Aorta (tissue), 5 donors: ENCODE measurements around the gene THAP7. TPM values are rescaled to one million over a fixed set of nuclear protein-coding genes. Genes with fewer than 3 reads are reported as not detected.
"Not testable (repeated sequence)": the region's sequence is repeated elsewhere in the genome, so short reads cannot be mapped to it uniquely, and the experiment has no call there.

Experiments used
- ATAC-seq: fragments of 200-7000 bp; cut with Tn5 transposase; one replicate; pipeline ENCODE4 v1.9.1; 2022; ENCODE audit warnings: moderate library complexity; ENCODE audit not compliant: low FRiP score
- DNase-seq, 2 donors: peaks; one replicate each; pipeline ENCODE4 v3.0.0-alpha.2; 2020
- H3K27ac ChIP-seq, 2 donors: one replicate each; pipeline ENCODE4 v1.5.1; 2013; ENCODE audit warnings: low read length in 2 of 2, mild to moderate bottlenecking in 2 of 2, moderate library complexity in 2 of 2, control low read depth in 1 of 2, inconsistent platforms in 1 of 2, low read depth in 1 of 2
- H3K27me3 ChIP-seq, 2 donors: one replicate each; pipeline ENCODE4 v1.6.1; 2013; ENCODE audit warnings: control low read depth in 1 of 2, low read length in 1 of 2, mild to moderate bottlenecking in 1 of 2, moderate library complexity in 1 of 2; ENCODE audit not compliant: insufficient read depth in 2 of 2, control insufficient read depth in 1 of 2
- H3K36me3 ChIP-seq, 2 donors: one replicate each; pipeline ENCODE4 v1.6.1; 2013; ENCODE audit warnings: control low read depth in 1 of 2, low read length in 1 of 2, mild to moderate bottlenecking in 1 of 2; ENCODE audit not compliant: insufficient read depth in 2 of 2, control insufficient read depth in 1 of 2
- H3K4me1 ChIP-seq, 2 donors: one replicate each; pipeline ENCODE4 v1.6.1; 2013; ENCODE audit warnings: low read length in 2 of 2, control low read depth in 1 of 2, mild to moderate bottlenecking in 1 of 2, moderate library complexity in 1 of 2; ENCODE audit not compliant: insufficient read depth in 2 of 2, control insufficient read depth in 1 of 2
- H3K4me3 ChIP-seq, 2 donors: one replicate each; pipeline ENCODE4 v1.5.1; 2013; ENCODE audit warnings: low read length in 2 of 2, control low read depth in 1 of 2, mild to moderate bottlenecking in 1 of 2
- H3K9me3 ChIP-seq: one replicate; pipeline ENCODE4 v1.6.1; 2013; ENCODE audit warnings: mild to moderate bottlenecking, low read length; ENCODE audit not compliant: control insufficient read depth
- WGBS, 2 donors: extraction: QIAGEN DNeasy Blood & Tissue Kit; methylation state at CpG; one replicate each; pipeline ENCODE4 v1.1.7; 2013; 5-methylcytosine and 5-hydroxymethylcytosine counted together
- intact Hi-C, 2 donors: fragments of 100-400 bp; cut with DNase I; formaldehyde crosslinking; loops; one replicate each; pipeline versions ENCODE4 v1.14.2 to v1.15.0; 2022
- polyA plus RNA-seq, 2 donors: library from polyadenylated mRNA; stranded (reverse); fragments of 200-250 nt; gene quantifications; one replicate each; pipeline ENCODE4 v1.2.3, GENCODE V29; 2013
- total RNA-seq, 2 donors: library from RNA; stranded (reverse); fragmentation: NEBNext Ultra II Directional; extraction: Animal tissue kit (Norgen Biotek cat#: 25700); gene quantifications; one replicate each; pipeline ENCODE4 v1.2.1, GENCODE V29; 2021
- donor health status: healthy with polysubstance abuse.
- donor health status: Bipolar disorder and iron deficiency.
- donor health status: DM: no; HTN: no; CAD: no.
- donor health status: DM: no; HTN: no; CAD: no.
- donor health status: DM: yes; HTN: yes; CAD: no.

Gene THAP7
- total and polyA plus RNA-seq, 4 donors: 16.4 to 69.0 (median 18.9) TPM

- H3K9me3 ChIP-seq: no peaks in the 10 kb centered on the region
- intact Hi-C loops: no loop called here
- peak; percentile 77 to 87 for DNase-seq
- H3K4me1 ChIP-seq: no peaks in the 10 kb centered on the region
- WGBS, 2 donors: 1 to 2% methylated on average over 15 of the region's 15 CpGs
- no peak overlapping the region for H3K27ac ChIP-seq
- H3K36me3 ChIP-seq: no peaks in the 10 kb centered on the region
- ATAC-seq: peak; percentile 33
- no peaks in the 10 kb centered on the region for H3K27me3 ChIP-seq
- peak overlapping the region in 1 of 2 donors; percentile 3 for H3K4me3 ChIP-seq
Observed at GRCh38 chr22:21044931-21045584, 43.1 kb upstream of the THAP7 start.

GRCh38 chr22:21043860-21044535 lies 42.1 kb upstream of the THAP7 start:
- ATAC-seq (no peak), DNase-seq (peak in 1 of 2 donors; percentile 38)
- Histone ChIP-seq H3K9me3 (no peaks in the 10 kb centered on the region), H3K27me3 (no peaks in the 10 kb centered on the region), H3K4me1 (no peaks in the 10 kb centered on the region), H3K27ac (no peak overlapping the region), H3K4me3 (no peak overlapping the region), H3K36me3 (no peaks in the 10 kb centered on the region)
- intact Hi-C loops: no loop called here
- WGBS, 2 donors: 85 to 86% methylated on average over 15 of the region's 15 CpGs

GRCh38 chr22:21042978-21043859 lies 41.3 kb upstream of the THAP7 start:
- H3K27me3 ChIP-seq: no peaks in the 10 kb centered on the region
- H3K27ac ChIP-seq: no peak overlapping the region
- no peak for ATAC-seq
- H3K9me3 ChIP-seq: no peaks in the 10 kb centered on the region
- 93 to 94% methylated on average over 4 to 6 of the region's 6 CpGs for WGBS, 2 donors
- H3K4me3 ChIP-seq: no peak overlapping the region
- no peaks in the 10 kb centered on the region for H3K4me1 ChIP-seq
- H3K36me3 ChIP-seq: no peaks in the 10 kb centered on the region
- intact Hi-C loops: no loop called here
- DNase-seq: peak in 1 of 2 donors; percentile 26

DNA sequence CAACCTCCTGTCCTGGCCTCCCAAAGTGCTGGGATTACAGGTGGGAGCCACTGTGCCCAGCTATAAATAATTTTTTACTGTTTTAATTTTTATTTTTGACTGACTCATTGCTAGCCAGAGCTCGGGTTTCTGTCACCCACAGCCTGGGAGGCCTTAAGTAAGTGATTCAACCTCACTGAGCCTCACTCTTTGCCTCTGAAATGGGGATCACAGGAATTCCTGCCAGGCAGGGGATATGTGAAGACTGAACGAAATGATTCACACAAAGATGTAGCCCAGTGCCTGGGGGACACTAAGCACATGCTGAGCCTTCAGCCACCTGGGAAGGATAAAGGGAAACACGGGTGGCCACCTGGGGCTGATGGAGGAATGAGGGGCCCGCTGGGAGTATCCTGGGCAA lies 40.0 kb upstream of the THAP7 start:
- H3K27ac ChIP-seq: no peak overlapping the region
- no peaks in the 10 kb centered on the region for H3K27me3 ChIP-seq
- intact Hi-C loops: no loop called here
- WGBS, 2 donors: 89 to 95% methylated on average over 4 of the region's 4 CpGs
- no peak for ATAC-seq
- H3K9me3 ChIP-seq: no peaks in the 10 kb centered on the region
- no peaks in the 10 kb centered on the region for H3K4me1 ChIP-seq
- no peak overlapping the region for H3K4me3 ChIP-seq
- DNase-seq: no peak
- no peaks in the 10 kb centered on the region for H3K36me3 ChIP-seq

GRCh38 chr22:21039158-21039557 lies 37.2 kb upstream of the THAP7 start:
- H3K4me1 ChIP-seq, intact Hi-C loops, H3K27ac ChIP-seq, ATAC-seq, H3K27me3 ChIP-seq, H3K9me3 ChIP-seq, H3K4me3 ChIP-seq, H3K36me3 ChIP-seq: not testable (repeated sequence)
- peak in 1 of 2 donors; percentile 9 for DNase-seq
- WGBS, 2 donors: 88 to 94% methylated on average over 5 of the region's 5 CpGs

- H3K36me3 ChIP-seq: no peaks in the 10 kb centered on the region
- no peaks in the 10 kb centered on the region for H3K9me3 ChIP-seq
- no peak overlapping the region for H3K4me3 ChIP-seq
- DNase-seq (no peak), ATAC-seq (peak; percentile 50)
- no peak overlapping the region for H3K27ac ChIP-seq
- 22 to 29% methylated on average over 2 of the region's 2 CpGs for WGBS, 2 donors
- H3K27me3 ChIP-seq: no peaks in the 10 kb centered on the region
- no peaks in the 10 kb centered on the region for H3K4me1 ChIP-seq
- intact Hi-C loops: no loop called here
Observed at GRCh38 chr22:21038405-21038804, 36.5 kb upstream of the THAP7 start.

- H3K27ac ChIP-seq: no peak overlapping the region
- no peaks in the 10 kb centered on the region for H3K9me3 ChIP-seq
- 76 to 85% methylated on average over 3 of the region's 3 CpGs for WGBS, 2 donors
- no peak overlapping the region for H3K4me3 ChIP-seq
- H3K36me3 ChIP-seq: no peaks in the 10 kb centered on the region
- intact Hi-C loops: no loop called here
- ATAC-seq: no peak
- DNase-seq: no peak
- H3K27me3 ChIP-seq: no peaks in the 10 kb centered on the region
- H3K4me1 ChIP-seq: no peaks in the 10 kb centered on the region
Observed at GRCh38 chr22:21034989-21035388, 33.1 kb upstream of the THAP7 start.

GRCh38 chr22:21033895-21034294 lies 32.0 kb upstream of the THAP7 start:
- 90 to 92% methylated on average over 3 of the region's 3 CpGs for WGBS, 2 donors

More at GRCh38 chr22:21033895-21034294, 32.0 kb upstream of the THAP7 start:
- ATAC-seq (no peak), DNase-seq (no peak)
- Histone ChIP-seq H3K36me3 (no peaks in the 10 kb centered on the region), H3K27me3 (no peaks in the 10 kb centered on the region), H3K4me3 (no peak overlapping the region), H3K27ac (no peak overlapping the region), H3K9me3 (no peaks in the 10 kb centered on the region), H3K4me1 (no peaks in the 10 kb centered on the region)
- intact Hi-C loops: no loop called here
